Cardiac fibroblast (primary cell): Measurements from ENCODE around the gene ARHGEF18.
"Not testable (repeated sequence)": the region's sequence is repeated elsewhere in the genome, so short reads cannot be mapped to it uniquely, and the experiment has no call there.

Experiments used
- DNase-seq, 2 donors: peaks; one replicate each; pipeline versions ENCODE4 v3.0.0 to v3.0.0-alpha.2; 2010; ENCODE audit warnings: low read depth in 2 of 2
- H3K4me3 ChIP-seq, 2 donors: replicated peaks in 1 of 2; 1 replicate in 1 of 2; 2 replicates in 1 of 2; pipeline ENCODE4 v1.5.1; 2011; ENCODE audit warnings: low read depth in 2 of 2, low read length in 2 of 2, mild to moderate bottlenecking in 2 of 2, moderate library complexity in 1 of 2
- CTCF ChIP-seq: IDR thresholded peaks from one replicate; pipeline ENCODE4 v1.5.1; 2011; ENCODE audit warnings: low read depth, mild to moderate bottlenecking, low read length, inconsistent platforms

ARHGEF18 gene

GRCh38 chr19:7356899-7357627 is 8.3 kb downstream of the ARHGEF18 start:
- DNase-seq = no peak
- no peak for TF ChIP-seq CTCF
- no peak overlapping the region for H3K4me3 ChIP-seq

- no peak overlapping the region for H3K4me3 ChIP-seq
- no peak for TF ChIP-seq CTCF
- no peak for DNase-seq
Observed at GRCh38 chr19:7358102-7358597, 9.4 kb downstream of the ARHGEF18 start.

- no peak for TF ChIP-seq CTCF
- DNase-seq = peak; percentile 25 to 33
- no peak overlapping the region for H3K4me3 ChIP-seq
Observed at GRCh38 chr19:7360393-7360984, 11.8 kb downstream of the ARHGEF18 start.

- no peak overlapping the region for H3K4me3 ChIP-seq
- TF ChIP-seq CTCF = no peak
- no peak for DNase-seq
Observed at GRCh38 chr19:7363225-7363624, 14.5 kb downstream of the ARHGEF18 start.

GRCh38 chr19:7366701-7367420 is 18.1 kb downstream of the ARHGEF18 start:
- peak; percentile 41 for TF ChIP-seq CTCF
- no peak overlapping the region for H3K4me3 ChIP-seq
- DNase-seq = peak; percentile 51 to 72

GRCh38 chr19:7368456-7368855 is 19.7 kb downstream of the ARHGEF18 start:
- no peak for DNase-seq
- no peak overlapping the region for H3K4me3 ChIP-seq
- TF ChIP-seq CTCF = no peak

- DNase-seq = peak; percentile 69 to 87
- H3K4me3 ChIP-seq = not testable (repeated sequence)
Observed at GRCh38 chr19:7368866-7369265, 20.1 kb downstream of the ARHGEF18 start.
